ENCODE results near the gene NARS2.

The NARS2 gene

DNA sequence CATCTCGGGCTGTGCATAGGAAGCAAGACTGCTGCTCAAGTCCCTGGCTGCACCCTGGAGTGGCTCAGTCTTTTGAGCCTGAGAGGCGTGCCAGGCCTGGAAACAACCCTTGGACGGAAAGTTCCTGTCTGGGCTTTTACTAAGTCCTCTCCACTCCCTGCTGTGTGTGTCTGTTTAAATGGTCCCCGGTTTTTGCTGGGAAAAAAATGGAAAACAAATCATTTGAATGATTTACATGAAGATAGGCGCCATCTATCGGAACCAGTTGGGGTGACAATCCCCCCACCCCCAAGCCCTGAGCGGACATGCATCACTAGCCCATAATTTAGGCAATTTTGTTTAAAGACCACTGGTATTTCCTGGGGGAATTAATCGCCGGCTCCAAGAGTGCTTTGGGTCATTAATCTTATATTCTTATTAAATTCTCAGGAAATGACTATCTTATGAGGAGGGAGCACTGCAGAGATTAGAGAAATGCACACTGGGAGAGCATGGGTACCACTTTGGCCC is 154.4 kb downstream of the NARS2 start:
- FAIRE-seq = peak; percentile 23

DNA sequence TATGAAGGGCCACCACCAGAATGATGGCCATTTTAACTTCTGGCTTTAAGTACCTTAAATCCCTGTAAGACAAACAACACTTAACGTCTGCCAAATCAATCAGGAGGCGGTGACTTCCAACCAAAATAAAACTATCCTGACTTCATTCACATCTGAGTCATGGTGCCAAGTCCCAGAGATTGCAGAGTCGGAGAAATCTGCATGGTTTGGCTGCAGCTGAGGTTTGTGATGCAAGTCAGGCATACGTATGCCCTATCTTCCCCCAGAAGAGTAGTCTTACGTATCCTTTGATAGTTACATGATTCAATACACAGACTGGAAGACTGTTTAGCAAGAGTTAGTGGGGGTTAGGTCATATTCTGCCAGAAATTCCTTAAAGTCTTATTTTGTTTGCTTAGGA is 155.3 kb downstream of the NARS2 start:
- peak; percentile 91 for FAIRE-seq
- TF ChIP-seq POLR2A (IDR thresholded peaks at IDR 0.05; ENCODE audit: low read depth, low read length) = no peak
- peak; percentile 80 for DNase-seq (ENCODE audit: insufficient read length, low spot score)

More for the DNA sequence above, 154.4 kb downstream of the NARS2 start:
- TF ChIP-seq POLR2A (IDR thresholded peaks at IDR 0.05; ENCODE audit: low read depth, low read length) = no peak
- DNase-seq (ENCODE audit: insufficient read length, low spot score) = peak; percentile 83

DNA sequence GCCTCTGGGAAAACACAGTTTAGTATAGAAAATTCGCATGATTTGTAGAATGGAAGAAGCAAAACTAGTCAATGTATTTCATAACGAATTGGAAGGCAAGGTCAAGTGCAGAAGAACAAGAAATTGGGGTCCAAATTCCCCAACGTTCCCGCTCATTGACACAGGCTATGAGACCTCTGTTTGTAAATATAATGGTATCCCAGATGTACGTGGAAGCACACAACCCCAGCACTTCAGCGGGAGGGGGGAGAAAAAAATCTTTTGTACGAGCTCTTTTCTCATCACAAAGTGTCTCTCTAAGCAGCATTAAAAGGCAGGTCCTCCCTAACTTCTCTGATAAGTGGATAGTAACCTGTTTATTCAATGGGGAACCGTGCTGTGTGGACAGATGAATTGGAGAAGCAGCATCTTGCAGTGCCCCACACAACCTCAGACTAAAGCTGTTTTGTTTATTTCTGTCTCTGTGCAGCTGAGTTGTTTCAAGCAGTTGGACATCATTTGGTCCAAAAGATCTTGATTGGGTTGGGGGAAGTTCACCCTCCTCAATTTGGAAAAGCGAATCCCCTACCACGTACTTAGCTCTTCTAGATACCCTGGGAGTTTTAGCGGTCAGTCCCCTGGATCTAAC is 156.0 kb downstream of the NARS2 start:
- FAIRE-seq = no peak

DNA sequence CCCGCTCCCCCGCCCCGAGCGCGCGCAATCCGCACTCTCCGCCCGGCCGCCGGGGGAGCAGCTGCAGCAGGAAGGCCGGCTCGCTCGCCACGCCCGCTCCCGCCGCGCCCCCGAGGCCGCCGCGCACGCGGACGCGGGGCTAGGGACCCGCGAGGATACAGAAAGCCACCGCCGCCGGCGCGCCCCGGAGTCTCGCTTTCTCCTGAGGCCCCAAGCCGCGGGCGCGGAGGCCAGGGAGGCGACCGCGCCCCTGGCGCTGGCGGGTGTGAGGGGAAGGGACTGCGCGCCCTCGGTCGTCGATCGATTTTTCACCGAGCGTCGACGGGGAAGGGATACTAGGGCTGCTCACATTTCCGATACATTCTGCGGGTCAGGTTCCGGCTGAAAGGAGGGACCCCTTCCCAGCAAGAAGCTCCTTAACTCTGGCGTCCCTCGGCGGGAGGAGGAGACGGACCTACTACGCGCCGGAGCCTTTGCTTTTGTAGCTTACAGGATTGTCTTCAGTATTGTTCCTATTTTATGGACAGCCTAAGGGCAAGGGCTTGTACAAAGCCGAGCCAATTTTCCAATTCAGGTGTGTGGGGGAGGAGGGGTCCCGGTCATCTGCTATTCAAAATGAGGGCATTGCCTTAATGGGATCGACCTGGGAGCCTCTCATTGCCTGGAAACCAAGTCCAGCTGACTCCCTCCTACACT is 156.6 kb downstream of the NARS2 start:
- peak; percentile 36; the same call in 1 of the 2 replicates for TF ChIP-seq POLR2A (IDR thresholded peaks at IDR 0.05; ENCODE audit: low read depth, low read length)
- DNase-seq (ENCODE audit: insufficient read length, low spot score) (peak; percentile 83), FAIRE-seq (no peak)

More for the DNA sequence above, 156.0 kb downstream of the NARS2 start:
- no peak for TF ChIP-seq POLR2A (IDR thresholded peaks at IDR 0.05; ENCODE audit: low read depth, low read length)
- no peak for DNase-seq (ENCODE audit: insufficient read length, low spot score)

DNA sequence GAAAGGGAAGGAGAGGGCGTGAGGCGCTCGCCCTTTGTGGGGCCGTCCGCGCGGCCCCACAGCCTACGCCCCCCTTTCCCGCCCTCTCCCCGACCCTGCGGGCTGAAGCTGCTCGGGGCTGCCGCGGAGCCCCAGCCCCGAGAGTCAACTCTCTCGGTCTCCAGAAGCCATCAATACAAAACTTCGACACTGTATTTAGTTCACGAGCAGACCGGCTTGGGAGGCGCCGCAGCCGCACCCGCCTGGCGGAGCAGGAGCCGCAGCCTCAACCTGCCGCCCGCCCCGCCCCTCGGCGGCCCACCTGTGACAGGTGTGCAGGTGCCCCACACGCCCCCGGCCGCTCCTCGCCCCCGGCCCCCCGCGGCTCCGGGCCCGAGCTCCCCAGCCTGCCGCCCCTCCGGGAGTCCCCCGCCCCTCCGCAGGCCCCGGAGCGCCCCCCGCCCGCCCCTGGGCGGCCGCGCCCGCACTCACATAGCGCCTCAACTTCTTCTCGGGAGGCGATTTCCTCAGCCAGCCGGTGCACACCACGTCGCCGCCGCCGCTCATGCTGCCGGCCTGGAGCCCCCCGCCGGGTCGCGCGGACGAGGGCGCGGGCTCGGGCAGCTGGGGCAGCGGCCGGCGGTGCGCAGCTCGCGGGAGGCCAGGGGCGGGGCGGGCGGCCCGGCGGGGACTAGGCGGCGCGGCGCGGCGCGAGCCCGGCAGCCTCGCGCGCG is 157.3 kb downstream of the NARS2 start, which contains the start of gene GAB2:
Gene GAB2, minus strand, starts transcription at position 646 of the 713 bp plus-strand sequence. Its CDS starts 100 bp downstream, at position 546.
- no peak for FAIRE-seq
- TF ChIP-seq POLR2A (IDR thresholded peaks at IDR 0.05; ENCODE audit: low read depth, low read length) = 0 out of 2 replicates have a peak, but pooled peaks have one; percentile 0
- DNase-seq (ENCODE audit: insufficient read length, low spot score) = no peak

DNA sequence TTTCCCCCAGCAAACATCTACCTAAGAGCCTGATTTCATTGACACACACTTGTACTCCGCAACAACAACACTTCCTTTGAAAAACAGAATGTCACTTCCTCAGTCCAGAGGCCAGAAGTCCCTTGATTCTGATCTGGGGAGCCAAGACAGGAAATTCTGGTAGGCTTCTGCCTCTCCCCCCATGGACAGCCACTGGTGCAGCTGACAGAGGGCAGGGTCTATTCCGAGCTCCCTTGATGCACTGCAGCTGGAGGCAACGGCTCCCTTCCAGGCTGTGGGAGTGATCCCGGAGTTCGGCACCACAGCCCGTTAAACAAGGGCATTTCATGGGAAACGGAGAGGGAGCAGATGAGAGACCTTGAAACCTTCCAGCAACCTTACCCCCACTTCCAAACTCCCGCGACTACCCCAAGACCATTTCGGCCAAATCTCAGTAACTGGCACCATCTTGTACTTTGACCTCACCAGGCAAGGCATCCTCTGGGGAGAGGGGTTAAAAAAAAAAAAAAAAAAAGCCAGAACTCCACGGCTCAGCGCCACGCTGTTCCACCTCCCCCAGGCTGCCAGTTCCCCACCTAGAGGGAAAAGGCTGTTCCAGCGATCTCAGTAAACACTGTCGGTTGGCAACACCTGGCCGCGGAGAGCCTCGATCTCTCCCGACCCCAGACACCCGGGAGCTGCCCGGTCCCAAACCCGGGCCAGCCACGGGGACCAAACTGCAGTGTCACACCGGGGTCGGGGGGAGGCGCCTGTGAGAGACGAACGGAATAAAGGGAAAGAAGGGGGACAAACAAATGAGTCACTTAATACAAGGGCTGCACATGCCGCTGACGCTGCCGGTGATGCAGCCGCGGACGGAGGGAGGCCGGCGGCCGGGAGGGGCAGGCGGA is 158.1 kb downstream of the NARS2 start:
- DNase-seq (ENCODE audit: insufficient read length, low spot score) = peak; percentile 94
- FAIRE-seq = peak; percentile 78
- peak; percentile 55 for TF ChIP-seq POLR2A (IDR thresholded peaks at IDR 0.05; ENCODE audit: low read depth, low read length)

DNA sequence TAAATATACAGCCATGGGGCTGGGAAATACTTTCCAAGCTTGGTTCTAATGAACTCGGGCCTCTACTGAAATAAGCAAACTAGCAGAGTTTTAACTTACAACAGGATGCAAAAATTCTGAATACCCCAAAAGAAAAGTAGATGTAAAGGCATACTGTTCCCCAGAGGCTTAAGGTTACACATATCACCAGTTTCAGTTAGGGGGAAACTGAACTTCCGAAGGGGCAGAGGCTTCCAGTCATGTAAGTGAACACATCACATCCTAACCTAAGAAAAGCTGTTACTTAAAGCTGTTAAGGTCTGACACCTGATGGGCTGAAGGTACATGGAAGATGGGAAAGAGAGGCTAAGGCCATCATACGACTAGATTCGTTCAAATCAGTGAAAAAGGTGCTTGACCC is 159.3 kb downstream of the NARS2 start:
- no peak for DNase-seq (ENCODE audit: insufficient read length, low spot score)
- no peak for TF ChIP-seq POLR2A (IDR thresholded peaks at IDR 0.05; ENCODE audit: low read depth, low read length)
- no peak for FAIRE-seq

DNA sequence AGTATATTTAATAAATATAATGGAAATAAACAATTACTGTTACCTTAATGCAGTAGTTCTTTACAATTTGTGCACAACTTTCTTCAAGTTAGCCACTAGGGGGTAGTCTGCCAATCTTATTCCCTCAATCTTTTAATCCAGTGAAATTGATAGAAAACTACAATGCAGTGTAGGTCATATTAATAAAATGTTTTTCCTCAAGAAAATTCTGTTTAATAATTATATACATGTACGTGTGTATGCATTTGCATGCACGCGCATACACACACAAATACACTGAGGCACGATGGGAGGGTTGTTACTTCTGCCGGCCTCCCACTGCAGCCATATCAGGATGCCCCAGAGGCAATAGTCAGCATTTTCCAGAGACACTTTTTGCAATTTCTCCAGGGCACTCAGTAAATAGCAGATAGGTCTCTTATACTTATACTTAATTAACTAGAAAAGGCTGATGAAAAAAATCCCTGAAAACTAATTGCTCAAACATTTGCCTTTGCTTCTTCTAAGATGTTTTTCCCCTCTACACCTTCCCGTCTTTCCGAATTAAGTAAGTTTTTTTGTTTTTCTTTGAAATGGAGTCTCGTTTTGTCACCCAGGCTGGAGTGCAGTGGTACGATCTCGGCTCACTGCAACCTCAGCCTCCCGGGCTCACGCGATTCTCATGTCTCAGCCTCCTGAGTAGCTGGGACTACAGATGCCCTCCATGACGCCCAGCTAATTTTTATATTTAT is 160.2 kb downstream of the NARS2 start:
- FAIRE-seq (no peak), DNase-seq (ENCODE audit: insufficient read length, low spot score) (peak; percentile 29)
- no peak for TF ChIP-seq POLR2A (IDR thresholded peaks at IDR 0.05; ENCODE audit: low read depth, low read length)

DNA sequence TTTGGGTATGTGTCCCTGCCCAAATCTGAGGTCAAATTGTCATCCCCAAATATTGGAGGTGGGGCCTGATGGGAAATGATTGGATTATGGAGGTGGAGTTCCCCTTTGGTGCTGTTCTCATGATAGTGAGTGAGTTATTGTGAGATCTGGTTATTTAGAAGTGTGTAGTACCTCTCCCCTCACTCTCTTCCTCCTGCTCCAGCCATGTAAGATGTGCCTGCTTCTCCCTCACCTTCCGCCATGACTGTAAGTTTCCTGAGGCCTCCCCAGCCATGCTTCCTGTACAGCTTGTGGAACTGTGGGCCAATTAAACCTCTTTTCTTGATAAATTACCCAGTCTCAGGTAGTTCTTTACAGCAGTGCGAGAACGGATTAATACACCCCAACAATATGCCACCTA is 166.0 kb downstream of the NARS2 start:
- TF ChIP-seq POLR2A (IDR thresholded peaks at IDR 0.05; ENCODE audit: low read depth, low read length) = no peak
- FAIRE-seq = no peak
- DNase-seq (ENCODE audit: insufficient read length, low spot score) = no peak

DNA sequence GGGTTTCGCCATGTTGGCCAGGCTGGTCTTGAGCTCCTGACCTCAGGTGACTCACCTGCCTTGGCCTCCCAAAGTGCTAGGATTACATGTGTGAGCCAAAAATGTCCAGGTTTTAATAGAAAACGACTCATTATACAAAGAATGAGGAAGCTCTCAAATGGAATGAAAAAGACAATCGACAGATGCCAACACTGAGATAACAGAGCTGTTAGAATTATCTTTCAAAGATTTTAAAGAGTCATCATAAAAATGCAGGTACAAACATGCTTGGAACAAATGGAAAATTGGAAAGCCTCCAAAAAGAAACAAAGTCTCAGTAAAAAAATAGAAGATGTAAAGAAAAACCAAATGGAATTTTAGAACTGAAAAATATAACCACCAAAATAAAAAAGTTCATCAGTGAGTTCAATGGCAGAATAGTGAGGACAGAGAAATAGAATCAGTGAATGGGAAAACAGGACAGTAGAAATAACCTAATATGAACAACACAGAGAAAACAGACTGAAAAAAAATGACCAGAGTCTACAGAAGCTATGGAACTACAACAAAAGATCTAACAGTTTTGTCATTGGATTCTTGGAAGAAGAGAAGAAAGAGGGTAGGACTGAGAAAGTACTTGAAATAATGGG is 168.0 kb downstream of the NARS2 start:
- no peak for TF ChIP-seq POLR2A (IDR thresholded peaks at IDR 0.05; ENCODE audit: low read depth, low read length)
- no peak for DNase-seq (ENCODE audit: insufficient read length, low spot score)
- no peak for FAIRE-seq

DNA sequence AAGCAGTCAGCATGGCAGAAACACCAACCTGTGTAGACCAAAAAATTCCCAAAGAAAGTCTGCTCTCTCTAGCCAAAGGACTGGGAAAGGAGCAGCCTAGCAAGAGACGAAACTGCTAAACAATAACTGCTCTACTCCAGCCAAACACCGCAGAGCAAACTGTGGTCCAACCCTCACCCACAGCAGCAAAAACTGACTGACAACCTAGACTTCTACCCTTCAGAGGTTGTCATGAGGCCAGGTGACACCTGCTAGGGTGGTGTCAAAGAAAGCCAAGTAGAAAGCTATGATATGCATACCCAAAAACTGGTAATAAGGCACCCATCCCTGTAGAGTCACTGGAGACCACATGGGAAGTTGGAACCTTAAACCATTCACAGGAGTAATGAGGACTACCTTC is 168.9 kb downstream of the NARS2 start:
- DNase-seq (ENCODE audit: insufficient read length, low spot score) = no peak
- FAIRE-seq = no peak

DNA sequence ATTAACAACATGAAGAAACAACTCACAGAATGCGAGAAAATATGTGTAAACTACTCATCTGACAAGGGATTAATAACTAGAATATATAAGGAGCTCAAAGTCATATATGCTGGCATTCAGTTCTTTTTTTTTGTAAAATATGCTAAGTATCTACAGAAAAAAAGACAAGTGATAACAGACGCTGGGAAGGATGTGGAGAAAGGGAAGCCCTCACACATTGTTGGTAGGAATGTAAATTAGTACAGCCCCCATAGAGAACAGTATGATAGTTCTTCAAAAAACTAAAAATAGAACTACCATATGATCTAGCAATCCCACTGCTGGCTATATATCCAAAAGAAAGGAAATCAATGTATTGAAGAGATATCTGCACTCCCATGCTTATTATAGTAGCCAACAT is 170.9 kb downstream of the NARS2 start:
- no peak for TF ChIP-seq POLR2A (IDR thresholded peaks at IDR 0.05; ENCODE audit: low read depth, low read length)
- FAIRE-seq (no peak), DNase-seq (ENCODE audit: insufficient read length, low spot score) (no peak)

More for the DNA sequence above, 168.9 kb downstream of the NARS2 start:
- TF ChIP-seq POLR2A (IDR thresholded peaks at IDR 0.05; ENCODE audit: low read depth, low read length) = no peak

Measured in H54 (cell line).